Naive thymus-derived CD8-positive, alpha-beta T cell (primary cell): Measurements from ENCODE around the gene NFATC2. TPM values are rescaled to one million over a fixed set of nuclear protein-coding genes. Genes with fewer than 3 reads are reported as not detected.

Source experiments
- ATAC-seq, 2 donors: fragments of 150-1000 bp; cut with Tn5 transposase in 1 of 2; sonication (Bioruptor Pico), chemical (Tn5 transposase) in 1 of 2; 1 replicate in 1 of 2; 2 replicates in 1 of 2; pipeline ENCODE4 v1.10.0; 2021; ENCODE audit warnings: mild to moderate bottlenecking in 2 of 2, moderate library complexity in 2 of 2
- POLR2A ChIA-PET: fragments of 350-600 bp; sonication (Branson Sonifier 250); formaldehyde crosslinking; loops from one replicate; lab custom pipeline; 2021; ENCODE audit warnings: antibody characterized with exemption; lab: Charles Lee
- DNase-seq, 10 donors: peaks; one replicate each; pipeline versions ENCODE4 v3.0.0 to v3.0.0-alpha.2; 2020 to 2022
- H3K27ac Mint-ChIP-seq, 10 donors: one replicate each; pipeline ENCODE4 v1.8.0; 2020 to 2022; ENCODE audit warnings: mild to moderate bottlenecking in 10 of 10, mixed read lengths in 10 of 10, moderate library complexity in 4 of 10, inconsistent platforms in 1 of 10
- H3K27me3 Mint-ChIP-seq, 5 donors: one replicate each; pipeline ENCODE4 v1.8.0; 2021 to 2022; ENCODE audit warnings: mixed read lengths in 5 of 5
- H3K36me3 Mint-ChIP-seq, 3 donors: one replicate each; pipeline ENCODE4 v1.8.0; 2020 to 2022; ENCODE audit warnings: mixed read lengths in 3 of 3, mild to moderate bottlenecking in 2 of 3, inconsistent platforms in 1 of 3
- H3K4me1 Mint-ChIP-seq, 4 donors: one replicate each; pipeline ENCODE4 v1.8.0; 2021 to 2022; ENCODE audit warnings: mixed read lengths in 4 of 4
- H3K4me3 Mint-ChIP-seq, 10 donors: one replicate each; pipeline ENCODE4 v1.8.0; 2020 to 2022; ENCODE audit warnings: mild to moderate bottlenecking in 10 of 10, mixed read lengths in 10 of 10, moderate library complexity in 6 of 10, inconsistent platforms in 1 of 10
- H3K9me3 Mint-ChIP-seq, 9 donors: one replicate each; pipeline ENCODE4 v1.8.0; 2020 to 2022; ENCODE audit warnings: mixed read lengths in 9 of 9, mild to moderate bottlenecking in 3 of 9, inconsistent platforms in 1 of 9, moderate library complexity in 1 of 9
- polyA plus RNA-seq, 3 donors: library from polyadenylated mRNA; unstranded; fragments of 300-500 nt; fragmentation: Illumina TruSeq; gene quantifications; one replicate each; pipeline ENCODE4 v1.2.3, GENCODE V29; 2021
- total RNA-seq, 8 experiments: library from RNA in 2 of 8; stranded (reverse) in 2 of 8; gene quantifications; one replicate each; pipeline ENCODE4 v1.2.3 and lab custom pipeline; 2021 to 2026

The NFATC2 gene
- total and polyA plus RNA-seq, 5 experiments from 2014 or later = 14.5 to 36.3 (median 23.8) TPM

- Mint-ChIP-seq H3K4me1 (peaks cover 10 to 31% (median 13%) of the 10 kb centered on the region in 4 donors), H3K36me3 (peaks cover 4 to 67% (median 23%) of the 10 kb centered on the region in 3 donors), H3K27ac (peak overlapping the region in 4 of 10 donors; percentile 25 to 53 (median 48))
Measured at GRCh38 chr20:51394706-51395105, 147.8 kb downstream of the NFATC2 start.

GRCh38 chr20:51393571-51393970, 148.9 kb downstream of the NFATC2 start:
- Mint-ChIP-seq H3K9me3 (no peaks in the 10 kb centered on the region), H3K27ac (no peak overlapping the region), H3K27me3 (no peaks in the 10 kb centered on the region), H3K36me3 (peaks cover 0 to 67% (median 18%) of the 10 kb centered on the region in 3 donors), H3K4me1 (peaks cover under 1 to 27% (median 9%) of the 10 kb centered on the region in 4 donors), H3K4me3 (no peak overlapping the region)
- no peak for ATAC-seq
- peak in 1 of 10 donors; percentile 22 for DNase-seq
- POLR2A ChIA-PET = no interaction called here

More at GRCh38 chr20:51394706-51395105, 147.8 kb downstream of the NFATC2 start:
- Mint-ChIP-seq H3K9me3 (no peaks in the 10 kb centered on the region), H3K4me3 (no peak overlapping the region), H3K27me3 (no peaks in the 10 kb centered on the region)
- POLR2A ChIA-PET = no interaction called here
- no peak for DNase-seq
- no peak for ATAC-seq

- H3K27ac Mint-ChIP-seq = peak overlapping the region in 2 of 10 donors; percentile 54 to 66
- H3K9me3 Mint-ChIP-seq = no peaks in the 10 kb centered on the region
- H3K4me1 Mint-ChIP-seq = peaks cover 0 to 35% (median 10%) of the 10 kb centered on the region in 4 donors
- DNase-seq (peak in 1 of 10 donors; percentile 21), ATAC-seq (no peak)
- H3K27me3 Mint-ChIP-seq = no peaks in the 10 kb centered on the region
- H3K36me3 Mint-ChIP-seq = peaks cover 0 to 70% (median 18%) of the 10 kb centered on the region in 3 donors
- H3K4me3 Mint-ChIP-seq = no peak overlapping the region
- POLR2A ChIA-PET = no interaction called here
Measured at GRCh38 chr20:51392614-51393186, 149.8 kb downstream of the NFATC2 start.

GRCh38 chr20:51391926-51392325, 150.6 kb downstream of the NFATC2 start:
- Mint-ChIP-seq H3K36me3 (peaks cover 0 to 67% (median 12%) of the 10 kb centered on the region in 3 donors), H3K27ac (peak overlapping the region in 2 of 10 donors; percentile 31 to 54), H3K9me3 (no peaks in the 10 kb centered on the region), H3K27me3 (no peaks in the 10 kb centered on the region), H3K4me3 (no peak overlapping the region), H3K4me1 (peaks cover 0 to 36% (median 10%) of the 10 kb centered on the region in 4 donors)
- no peak for DNase-seq
- POLR2A ChIA-PET = no interaction called here
- no peak for ATAC-seq

- peak in 1 of 10 donors; percentile 9 for DNase-seq
- peak overlapping the region in 2 of 10 donors; percentile 61 for H3K4me3 Mint-ChIP-seq
Measured at GRCh38 chr20:51389543-51390264, 152.8 kb downstream of the NFATC2 start.

GRCh38 chr20:51388756-51389542, 153.6 kb downstream of the NFATC2 start:
- H3K36me3 Mint-ChIP-seq = peaks cover 0 to 58% (median 12%) of the 10 kb centered on the region in 3 donors
- H3K27me3 Mint-ChIP-seq = no peaks in the 10 kb centered on the region
- peak overlapping the region in 6 of 10 donors; percentile 6 to 89 (median 28) for H3K27ac Mint-ChIP-seq
- POLR2A ChIA-PET = no interaction called here
- H3K4me3 Mint-ChIP-seq = no peak overlapping the region
- ATAC-seq = no peak
- peaks cover 0 to 47% (median 10%) of the 10 kb centered on the region in 4 donors for H3K4me1 Mint-ChIP-seq
- DNase-seq = no peak
- H3K9me3 Mint-ChIP-seq = no peaks in the 10 kb centered on the region

More at GRCh38 chr20:51389543-51390264, 152.8 kb downstream of the NFATC2 start:
- Mint-ChIP-seq H3K9me3 (no peaks in the 10 kb centered on the region), H3K27me3 (no peaks in the 10 kb centered on the region), H3K36me3 (peaks cover 0 to 62% (median 12%) of the 10 kb centered on the region in 3 donors), H3K27ac (peak overlapping the region in 5 of 10 donors; percentile 5 to 89 (median 67)), H3K4me1 (peaks cover 0 to 53% (median 13%) of the 10 kb centered on the region in 4 donors)
- POLR2A ChIA-PET = no interaction called here
- no peak for ATAC-seq

- POLR2A ChIA-PET = no interaction called here
- peaks cover 0 to 49% (median 10%) of the 10 kb centered on the region in 4 donors for H3K4me1 Mint-ChIP-seq
- peaks cover 0 to 58% (median 12%) of the 10 kb centered on the region in 3 donors for H3K36me3 Mint-ChIP-seq
- H3K27ac Mint-ChIP-seq = peak overlapping the region in 2 of 10 donors; percentile 35 to 60
- ATAC-seq (no peak), DNase-seq (no peak)
- H3K9me3 Mint-ChIP-seq = no peaks in the 10 kb centered on the region
- H3K27me3 Mint-ChIP-seq = no peaks in the 10 kb centered on the region
- no peak overlapping the region for H3K4me3 Mint-ChIP-seq
Measured at GRCh38 chr20:51388227-51388626, 154.3 kb downstream of the NFATC2 start.

- Mint-ChIP-seq H3K36me3 (peaks cover 0 to 49% (median 9%) of the 10 kb centered on the region in 3 donors), H3K4me3 (no peak overlapping the region), H3K27me3 (no peaks in the 10 kb centered on the region), H3K9me3 (no peaks in the 10 kb centered on the region), H3K4me1 (peaks cover 0 to 49% (median 10%) of the 10 kb centered on the region in 4 donors), H3K27ac (peak overlapping the region in 7 of 10 donors; percentile 4 to 89 (median 50))
- peak in 1 of 10 donors; percentile 19 for DNase-seq
- no peak for ATAC-seq
- POLR2A ChIA-PET = interaction anchor here (0.6 kb wide), 1 partner anchor 1384 kb away, joined by 5 read pairs; no protein-coding TSS in a partner anchor
Measured at GRCh38 chr20:51387125-51387875, 155.2 kb downstream of the NFATC2 start.

- peak overlapping the region in 5 of 10 donors; percentile 38 to 89 (median 53) for H3K27ac Mint-ChIP-seq
- POLR2A ChIA-PET = no interaction called here
- H3K36me3 Mint-ChIP-seq = peaks cover 0 to 42% (median 9%) of the 10 kb centered on the region in 3 donors
- DNase-seq = peak in 2 of 10 donors; percentile 16 to 21
- no peak for ATAC-seq
- no peaks in the 10 kb centered on the region for H3K27me3 Mint-ChIP-seq
- no peaks in the 10 kb centered on the region for H3K9me3 Mint-ChIP-seq
- peaks cover 5 to 49% (median 10%) of the 10 kb centered on the region in 4 donors for H3K4me1 Mint-ChIP-seq
- H3K4me3 Mint-ChIP-seq = no peak overlapping the region
Measured at GRCh38 chr20:51386586-51386985, 155.9 kb downstream of the NFATC2 start.

GRCh38 chr20:51385646-51386530, 156.6 kb downstream of the NFATC2 start:
- Mint-ChIP-seq H3K4me3 (no peak overlapping the region), H3K9me3 (no peaks in the 10 kb centered on the region), H3K27me3 (no peaks in the 10 kb centered on the region), H3K27ac (peak overlapping the region in 9 of 10 donors; percentile 29 to 89 (median 60)), H3K36me3 (peaks cover 0 to 39% (median 6%) of the 10 kb centered on the region in 3 donors), H3K4me1 (peaks cover 5 to 51% (median 9%) of the 10 kb centered on the region in 4 donors)
- POLR2A ChIA-PET = interaction anchor here (0.7 to 0.9 kb wide), 2 partner anchors 95 to 209 kb away, joined by 3 read pairs; no protein-coding TSS in a partner anchor
- peak in 4 of 10 donors; percentile 5 to 63 (median 21) for DNase-seq
- ATAC-seq = peak in 1 of 2 donors; percentile 54

- Mint-ChIP-seq H3K27ac (peak overlapping the region in 6 of 10 donors; percentile 11 to 75 (median 52)), H3K4me1 (peaks cover 5 to 45% (median 8%) of the 10 kb centered on the region in 4 donors), H3K4me3 (no peak overlapping the region), H3K27me3 (no peaks in the 10 kb centered on the region), H3K9me3 (no peaks in the 10 kb centered on the region), H3K36me3 (peaks cover 0 to 29% (median 2%) of the 10 kb centered on the region in 3 donors)
- ATAC-seq (no peak), DNase-seq (no peak)
- POLR2A ChIA-PET = no interaction called here
Measured at GRCh38 chr20:51384875-51385274, 157.6 kb downstream of the NFATC2 start.
